Measurements from ENCODE around the gene MACROD2.

- no peak for TF ChIP-seq CTCF (IDR thresholded peaks at IDR 0.05)
- TF ChIP-seq ZFX (IDR thresholded peaks at IDR 0.05; ENCODE audit: borderline replicate concordance): no peak
Observed at GRCh38 chr20:14401479-14402138, 406.3 kb downstream of the MACROD2 start.
